Measurements from ENCODE around the gene ZNF664.
A peak's percentile ranks its signal among the peaks of the same experiment; 100 is the strongest.

ZNF664 gene

GRCh38 chr12:123972457-123973401, at the start of gene ZNF664, which contains the start of gene CCDC92:
ZNF664 (plus strand) TSS chr12:123973215; CDS start chr12:124012145, 38,930 bp downstream.
CCDC92 (minus strand) TSS chr12:123972831; CDS start chr12:123944305, 28,526 bp downstream.
- peak; percentile 97 for DNase-seq

- DNase-seq, result no peak
Observed at GRCh38 chr12:123923927-123924326, 49.1 kb upstream of the ZNF664 start.

GRCh38 chr12:123924539-123924938, 48.5 kb upstream of the ZNF664 start:
- no peak for DNase-seq

- DNase-seq, result no peak
Observed at GRCh38 chr12:123928274-123928865, 44.6 kb upstream of the ZNF664 start.

- no peak for DNase-seq
Observed at GRCh38 chr12:123928897-123929296, 44.1 kb upstream of the ZNF664 start.

GRCh38 chr12:123929946-123930583, 43.0 kb upstream of the ZNF664 start:
- no peak for DNase-seq

GRCh38 chr12:123931686-123932321, 41.2 kb upstream of the ZNF664 start:
- no peak for DNase-seq

GRCh38 chr12:123933214-123933613, 39.8 kb upstream of the ZNF664 start:
- DNase-seq, result no peak

- DNase-seq, result no peak
Observed at GRCh38 chr12:123934016-123934620, 38.9 kb upstream of the ZNF664 start.

- no peak for DNase-seq
Observed at GRCh38 chr12:123934829-123935228, 38.2 kb upstream of the ZNF664 start.

GRCh38 chr12:123935956-123936355, 37.1 kb upstream of the ZNF664 start:
- DNase-seq, result no peak

- DNase-seq, result no peak
Observed at GRCh38 chr12:123936471-123936870, 36.5 kb upstream of the ZNF664 start.

- no peak for DNase-seq
Observed at GRCh38 chr12:123936956-123937706, 35.9 kb upstream of the ZNF664 start.

- DNase-seq, result no peak
Observed at GRCh38 chr12:123937707-123938591, 35.1 kb upstream of the ZNF664 start.

- peak; percentile 58 for DNase-seq
Observed at GRCh38 chr12:123938679-123939480, 34.1 kb upstream of the ZNF664 start.

- DNase-seq, result no peak
Observed at GRCh38 chr12:123939716-123940626, 33.0 kb upstream of the ZNF664 start.

GRCh38 chr12:123940627-123940966, 32.4 kb upstream of the ZNF664 start:
- no peak for DNase-seq

- no peak for DNase-seq
Observed at GRCh38 chr12:123941000-123941399, 32.0 kb upstream of the ZNF664 start.

Data from 8988T (cell line).